Measurements from ENCODE around the gene C17orf114.
A peak's percentile ranks its signal among the peaks of the same experiment; 100 is the strongest.

C17orf114 gene

DNA sequence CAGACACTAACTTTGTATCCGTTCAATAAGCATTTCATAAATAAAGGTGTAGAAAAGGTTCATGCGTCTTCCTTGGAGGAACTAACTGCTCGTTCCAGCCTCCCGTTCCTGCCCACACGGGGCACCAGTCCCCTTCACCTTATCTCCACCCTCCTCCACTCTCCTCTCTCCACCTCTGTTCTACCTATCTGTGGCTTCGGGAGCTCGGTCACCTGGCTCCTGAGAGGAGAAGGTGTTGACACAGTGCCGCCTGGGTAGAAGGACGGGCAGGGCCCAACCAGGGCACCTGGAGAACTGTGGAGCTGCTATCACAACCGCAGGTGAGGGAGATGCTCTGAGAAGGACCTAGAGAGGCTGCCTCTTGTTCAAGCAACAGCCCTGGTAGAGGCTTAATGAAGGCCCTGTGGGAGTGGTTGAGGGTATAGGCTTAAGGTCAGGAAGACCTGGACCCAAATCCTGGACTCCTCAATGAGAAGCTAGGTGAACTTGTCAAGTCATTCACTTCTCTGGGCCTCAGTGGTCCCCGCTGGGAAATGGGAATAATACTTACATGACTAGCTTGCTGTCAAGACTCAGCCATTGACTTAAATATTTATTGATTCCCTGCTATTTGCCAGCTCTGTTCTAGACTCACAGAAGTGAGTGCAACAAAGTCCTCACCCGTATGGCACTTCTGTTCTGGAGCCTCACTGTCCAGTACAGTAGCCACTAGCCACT, 21.4 kb upstream of the C17orf114 start:
- DNase-seq (ENCODE audit: low read depth in 2 of 2, low spot score in 1 of 2) = no peak

DNA sequence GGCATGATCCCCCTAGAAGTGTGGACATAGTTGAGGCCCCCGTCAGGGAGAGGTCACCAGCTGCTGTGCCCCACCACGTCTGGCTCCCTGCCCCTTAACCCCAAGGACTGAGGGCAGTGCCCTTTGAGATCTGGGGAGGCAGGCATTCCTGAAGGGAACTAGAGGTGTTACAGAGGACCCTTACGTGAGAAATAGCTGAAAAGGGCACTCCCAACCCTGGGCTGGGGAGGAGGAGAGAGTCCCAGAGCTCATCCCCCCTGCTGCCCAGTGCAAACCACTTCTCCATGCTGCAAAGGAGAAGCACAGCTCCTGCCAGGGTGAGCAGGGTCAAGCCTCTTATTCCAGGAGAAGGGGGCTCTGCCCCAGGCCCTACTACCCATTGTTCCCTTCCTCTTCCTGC, 20.7 kb upstream of the C17orf114 start:
- DNase-seq (ENCODE audit: low read depth in 2 of 2, low spot score in 1 of 2) = no peak

DNA sequence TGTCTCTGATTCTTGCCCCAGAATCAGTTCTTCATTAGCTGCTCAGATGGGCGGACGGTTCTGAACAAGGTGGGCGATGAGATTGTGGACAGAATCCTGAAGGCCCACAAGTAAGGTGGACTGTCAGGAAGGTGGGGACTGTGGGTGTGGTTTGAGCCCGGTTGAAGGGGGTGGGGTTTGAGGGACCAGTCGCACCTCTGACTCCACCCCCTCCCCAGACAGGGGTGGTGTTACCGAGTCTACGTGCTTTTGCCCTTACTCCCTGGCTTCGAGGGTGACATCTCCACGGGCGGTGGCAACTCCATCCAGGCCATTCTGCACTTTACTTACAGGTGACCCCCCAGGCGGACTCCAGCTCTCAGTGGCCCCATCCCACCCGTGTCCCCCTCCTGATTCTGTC, 16.1 kb upstream of the C17orf114 start:
- no peak for DNase-seq (ENCODE audit: low read depth in 2 of 2, low spot score in 1 of 2)

DNA sequence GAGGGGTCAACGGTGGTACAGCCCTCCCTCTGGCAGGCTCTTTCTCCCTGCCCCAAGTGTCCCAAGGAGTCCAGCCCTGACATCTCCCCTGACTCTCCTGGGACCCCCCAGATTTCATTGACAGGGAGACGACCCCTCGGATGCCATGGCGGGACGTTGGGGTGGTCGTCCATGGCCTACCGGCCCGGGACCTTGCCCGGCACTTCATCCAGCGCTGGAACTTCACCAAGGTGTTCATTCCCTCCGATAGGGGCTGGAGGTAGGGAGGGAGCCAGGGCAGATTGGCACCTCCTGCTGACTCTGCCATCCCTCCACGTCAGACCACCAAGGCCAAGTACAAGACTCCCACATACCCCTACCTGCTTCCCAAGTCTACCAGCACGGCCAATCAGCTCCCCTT, 14.7 kb upstream of the C17orf114 start:
- no peak for DNase-seq (ENCODE audit: low read depth in 2 of 2, low spot score in 1 of 2)

DNA sequence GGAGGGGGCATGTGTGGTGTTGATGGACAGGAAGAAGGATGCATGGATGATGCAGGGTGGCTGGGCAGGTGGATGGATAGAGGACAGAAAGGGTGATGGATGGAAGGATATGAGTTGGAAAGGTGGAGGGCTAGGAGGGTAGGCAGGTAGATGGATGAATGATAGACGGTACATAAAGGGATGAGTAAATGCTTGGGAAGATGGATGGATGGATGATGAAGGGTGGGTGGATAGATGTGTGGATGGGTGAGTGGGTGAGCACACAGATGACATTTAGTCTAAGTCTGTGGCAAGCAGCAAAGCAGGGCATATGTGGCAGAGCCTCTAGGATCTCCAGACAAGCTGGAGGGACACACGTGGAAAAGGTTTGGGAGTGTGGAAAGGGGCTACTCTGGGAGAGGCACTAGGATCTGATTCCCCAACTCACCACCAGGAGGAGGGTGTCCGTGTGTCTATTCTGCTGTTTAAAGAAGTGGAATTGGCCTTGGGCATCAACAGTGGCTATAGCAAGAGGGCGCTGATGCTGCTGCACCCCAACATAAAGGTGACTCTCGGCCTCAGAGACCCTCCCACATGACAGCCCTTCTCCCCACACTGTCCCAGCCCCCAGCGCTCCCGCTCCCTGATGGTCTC, 13.0 kb upstream of the C17orf114 start:
- no peak for DNase-seq (ENCODE audit: low read depth in 2 of 2, low spot score in 1 of 2)

DNA sequence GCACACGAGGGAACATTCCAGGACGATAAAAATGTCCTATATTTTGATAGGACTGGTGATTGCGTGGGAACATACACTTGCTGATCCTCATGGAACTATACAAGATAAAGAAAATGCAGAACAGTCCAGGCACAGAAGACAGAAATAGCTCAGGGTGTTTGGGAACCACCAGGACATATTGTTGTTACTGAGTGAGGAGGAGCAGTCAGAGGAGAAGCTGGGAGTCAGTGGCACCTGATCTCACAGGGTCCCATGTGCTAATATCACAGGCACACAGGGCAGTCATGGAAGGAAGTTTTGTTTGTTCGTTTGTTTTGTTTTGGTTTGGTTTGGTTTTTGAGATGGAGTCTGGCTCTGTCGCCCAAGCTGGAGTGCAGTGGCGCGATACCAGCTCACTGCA, 10.6 kb upstream of the C17orf114 start:
- no peak for DNase-seq (ENCODE audit: low read depth in 2 of 2, low spot score in 1 of 2)

DNA sequence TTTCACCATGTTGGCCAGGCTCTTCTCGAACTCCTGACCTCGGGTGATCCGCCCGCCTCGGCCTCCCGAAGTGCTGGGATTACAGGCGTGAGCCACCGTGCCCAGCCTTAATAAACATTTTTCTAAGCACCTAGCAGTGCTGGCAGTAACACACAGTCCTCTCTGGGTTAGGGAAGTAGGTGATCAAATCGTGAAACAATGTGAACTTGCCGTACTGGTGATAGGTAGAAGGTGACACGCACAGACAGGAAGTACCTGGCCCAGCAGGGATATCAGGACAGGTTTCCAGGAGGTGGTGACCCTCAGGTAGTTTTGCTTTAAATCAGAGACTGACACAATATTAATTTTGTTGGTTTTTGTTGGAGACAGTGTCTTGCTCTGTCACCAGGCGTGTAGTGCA, 9.3 kb upstream of the C17orf114 start:
- no peak for DNase-seq (ENCODE audit: low read depth in 2 of 2, low spot score in 1 of 2)

DNA sequence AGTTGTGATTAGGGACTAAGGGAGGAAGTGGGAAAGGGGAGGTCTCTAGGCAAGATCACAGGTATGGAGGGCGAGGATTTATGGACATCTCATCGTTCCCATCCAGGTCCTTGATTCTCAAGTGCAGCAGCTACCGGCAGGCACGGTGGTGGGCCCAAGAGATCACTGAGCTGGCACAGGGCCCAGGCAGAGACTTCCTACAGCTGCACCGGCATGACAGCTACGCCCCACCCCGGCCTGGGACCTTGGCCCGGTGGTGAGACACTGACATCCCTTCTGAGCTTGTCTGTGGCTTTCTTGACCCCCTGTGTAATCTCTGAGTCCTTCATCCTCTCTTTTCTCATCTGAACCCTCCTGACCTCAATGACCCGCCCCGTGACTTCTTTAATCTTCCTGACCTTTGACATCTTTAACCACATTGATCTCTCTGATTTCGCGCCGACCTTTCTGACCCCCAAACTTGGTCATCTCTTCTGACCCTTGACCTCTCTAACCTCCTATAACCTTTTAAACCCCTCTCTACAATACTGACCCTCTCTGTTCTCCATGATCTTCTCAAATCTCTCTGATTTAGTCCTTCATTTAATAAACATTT, 8.7 kb upstream of the C17orf114 start:
- no peak for DNase-seq (ENCODE audit: low read depth in 2 of 2, low spot score in 1 of 2)

DNA sequence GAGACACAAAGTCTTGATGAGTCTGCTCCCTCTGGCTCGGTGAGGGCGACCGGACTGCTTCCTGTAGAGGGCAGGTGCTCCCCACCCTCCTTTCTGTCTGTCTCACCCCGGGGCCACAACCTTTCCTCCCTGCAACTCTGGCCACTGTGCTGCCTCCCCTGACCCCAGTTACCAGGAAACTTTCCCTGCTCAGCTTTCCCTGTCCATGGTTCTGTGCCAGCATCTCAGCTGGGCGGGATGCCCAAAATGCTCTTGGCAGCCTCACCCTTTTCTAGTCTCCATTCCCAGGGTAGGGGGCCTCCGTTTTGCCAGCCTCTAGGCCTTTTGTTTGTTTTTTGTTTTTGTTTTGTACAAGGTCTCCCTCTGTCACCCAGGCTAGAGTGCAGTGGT, 6.2 kb upstream of the C17orf114 start:
- no peak for DNase-seq (ENCODE audit: low read depth in 2 of 2, low spot score in 1 of 2)

DNA sequence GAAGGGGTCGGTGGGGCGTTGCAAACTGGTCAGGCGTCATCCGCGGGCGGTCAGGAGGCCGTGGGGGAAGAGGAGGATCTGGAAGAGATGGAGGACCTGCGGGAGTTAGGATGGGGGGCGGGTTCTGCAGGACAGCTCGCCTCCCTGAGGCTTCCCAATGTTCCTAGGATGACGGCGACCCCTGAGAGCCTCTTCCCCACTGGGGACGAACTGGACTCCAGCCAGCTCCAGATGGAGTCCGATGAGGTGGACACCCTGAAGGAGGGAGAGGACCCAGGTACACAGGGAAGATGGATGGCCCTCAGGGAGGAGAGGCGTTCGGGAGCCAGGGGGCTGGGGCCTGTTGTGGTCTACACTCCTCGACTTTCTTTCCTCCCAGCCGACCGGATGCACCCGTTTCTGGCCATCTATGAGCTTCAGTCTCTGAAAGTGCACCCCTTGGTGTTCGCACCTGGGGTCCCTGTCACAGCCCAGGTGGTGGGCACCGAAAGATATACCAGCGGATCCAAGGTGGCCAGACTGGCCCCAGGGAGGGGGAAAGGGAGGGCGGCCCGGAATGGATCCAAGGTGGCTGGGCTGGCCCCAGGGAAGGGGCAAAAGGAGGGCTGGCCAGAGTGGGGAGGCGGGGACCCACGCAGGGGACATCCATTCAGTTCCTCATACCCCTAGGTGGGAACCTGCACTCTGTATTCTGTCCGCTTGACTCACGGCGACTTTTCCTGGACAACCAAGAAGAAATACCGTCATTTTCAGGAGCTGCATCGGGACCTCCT, 5.7 kb upstream of the C17orf114 start:
- no peak for DNase-seq (ENCODE audit: low read depth in 2 of 2, low spot score in 1 of 2)

DNA sequence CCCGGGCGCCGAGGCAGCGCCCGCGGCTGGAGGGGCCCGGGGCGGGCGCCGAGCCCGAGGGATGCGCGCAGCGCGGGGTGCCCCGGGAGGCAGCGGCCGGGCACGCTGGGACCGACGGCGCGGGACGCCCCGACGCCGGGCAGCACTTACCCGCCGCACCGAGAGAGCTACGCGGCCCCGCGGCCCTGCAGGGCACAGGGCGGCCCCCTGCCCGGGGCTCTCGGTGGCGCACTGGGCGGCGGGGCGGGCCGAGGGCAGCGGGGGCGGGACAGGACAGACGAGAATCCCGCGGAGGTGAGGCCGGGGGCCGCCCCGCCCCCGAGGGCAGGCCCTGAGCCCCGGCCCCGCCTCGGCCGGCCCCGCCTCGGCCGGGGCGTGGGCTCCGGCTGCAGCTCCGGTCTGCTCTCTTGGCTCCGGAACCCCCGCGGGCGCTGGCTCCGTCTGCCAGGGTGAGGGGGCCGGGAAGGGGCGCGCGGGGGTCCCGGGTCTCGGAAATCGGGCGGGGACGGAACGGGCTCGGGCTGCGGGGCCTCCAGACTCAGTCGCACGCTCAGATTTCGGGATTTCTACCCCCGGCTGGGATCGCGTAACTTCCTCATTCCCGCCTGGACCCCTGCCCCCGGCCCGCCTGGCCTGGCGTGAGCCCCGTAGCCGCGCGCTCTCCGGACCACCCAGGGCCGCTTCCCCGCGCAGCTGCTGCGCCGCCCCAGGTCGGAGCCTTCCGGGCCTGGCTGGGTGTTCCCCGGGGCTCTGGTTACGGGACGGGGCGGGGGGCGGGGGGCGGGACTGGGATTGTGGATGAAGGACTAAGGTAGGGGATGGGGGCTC, 4.9 kb upstream of the C17orf114 start, which contains the start of gene PLD2:
Gene PLD2, plus strand, starts transcription at position 376 of the 828 bp plus-strand sequence. CDS start 621 bp downstream, outside the sequence.
- DNase-seq (ENCODE audit: low read depth in 2 of 2, low spot score in 1 of 2) = peak; percentile 54 to 71

DNA sequence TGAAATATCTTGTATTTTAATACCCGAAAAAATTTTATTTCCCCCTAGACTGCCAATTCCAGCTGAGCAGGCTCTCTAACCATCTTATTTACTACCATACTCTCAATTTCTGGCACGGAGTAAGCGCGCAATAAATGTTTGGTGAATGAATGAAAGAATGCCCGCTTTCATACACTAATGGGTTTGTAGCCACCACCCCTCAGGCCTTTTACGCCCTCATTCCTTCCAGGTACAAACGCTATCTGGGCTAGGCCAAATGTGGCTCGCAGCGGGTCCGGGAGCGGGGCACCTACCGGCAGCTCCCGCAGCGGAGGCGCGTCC, 4.3 kb upstream of the C17orf114 start:
- no peak for DNase-seq (ENCODE audit: low read depth in 2 of 2, low spot score in 1 of 2)

DNA sequence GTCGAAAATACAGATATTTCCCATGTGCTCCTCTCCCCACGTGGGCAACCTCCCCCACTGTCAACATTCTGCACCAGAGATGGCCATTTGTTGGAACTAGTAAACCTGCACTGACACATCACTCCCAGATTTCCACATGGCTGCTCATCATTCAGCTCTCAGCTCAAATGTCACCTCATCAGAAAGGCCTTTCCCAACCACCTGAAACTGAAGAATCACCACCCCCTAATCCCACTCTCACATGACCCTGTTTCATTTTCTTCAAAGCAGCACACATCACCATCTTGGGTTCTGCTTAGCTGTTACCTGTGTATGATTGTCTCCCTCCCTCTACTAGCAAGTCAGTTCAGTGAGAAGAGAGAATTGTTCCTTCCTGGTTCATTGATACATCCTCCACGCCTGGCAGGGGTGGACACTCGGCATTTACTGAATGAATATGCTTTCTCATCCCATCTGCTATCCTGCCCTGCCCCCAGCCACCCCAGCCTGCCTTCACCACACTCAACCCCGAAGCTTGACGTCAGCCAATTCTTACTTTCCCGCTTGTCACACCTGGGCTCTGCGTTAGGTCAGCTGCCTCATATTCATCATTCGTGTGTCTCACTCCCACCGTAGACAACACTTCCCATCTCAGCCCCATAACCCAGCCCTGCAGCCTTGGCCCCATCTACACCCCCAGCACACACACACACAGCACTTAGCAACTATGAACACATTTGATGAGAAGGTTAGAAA, 1.5 kb downstream of the C17orf114 start:
- no peak for DNase-seq (ENCODE audit: low read depth in 2 of 2, low spot score in 1 of 2)

DNA sequence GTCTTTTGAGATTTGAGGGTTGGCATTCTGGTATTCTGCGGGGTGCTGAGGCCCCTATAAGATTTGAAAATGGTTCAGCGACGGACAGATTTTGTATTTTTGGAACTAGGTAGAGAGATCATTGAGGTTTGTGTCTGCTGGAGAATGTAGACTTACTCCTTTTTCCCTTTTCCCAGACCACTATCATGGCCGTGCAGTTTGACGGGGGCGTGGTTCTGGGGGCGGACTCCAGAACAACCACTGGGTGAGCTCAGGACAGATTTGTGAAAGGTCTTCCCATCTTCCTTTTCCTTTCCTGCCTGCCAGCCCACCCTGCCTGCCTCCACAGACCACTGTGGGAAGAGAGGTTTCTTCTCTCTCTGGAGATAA, 5.6 kb downstream of the C17orf114 start:
- DNase-seq (ENCODE audit: low read depth in 2 of 2, low spot score in 1 of 2) = no peak

DNA sequence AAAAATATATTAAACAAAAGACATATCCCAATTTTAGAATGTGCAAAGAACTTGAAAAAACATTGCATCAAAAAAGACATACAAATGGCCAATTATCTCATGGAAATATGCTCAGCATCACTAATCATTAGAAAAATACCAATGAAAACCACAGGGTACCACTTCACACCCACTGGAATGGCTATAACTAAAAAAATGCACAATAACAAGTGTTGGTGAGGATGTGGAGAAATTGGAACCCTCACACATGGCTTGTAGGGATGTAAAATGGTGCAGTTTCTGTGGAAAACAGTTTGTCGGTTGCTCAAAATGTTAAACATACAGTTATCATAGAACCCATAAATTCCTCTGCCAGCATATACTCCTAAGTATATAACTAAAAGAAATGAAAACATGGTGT, 7.0 kb downstream of the C17orf114 start:
- DNase-seq (ENCODE audit: low read depth in 2 of 2, low spot score in 1 of 2) = no peak

DNA sequence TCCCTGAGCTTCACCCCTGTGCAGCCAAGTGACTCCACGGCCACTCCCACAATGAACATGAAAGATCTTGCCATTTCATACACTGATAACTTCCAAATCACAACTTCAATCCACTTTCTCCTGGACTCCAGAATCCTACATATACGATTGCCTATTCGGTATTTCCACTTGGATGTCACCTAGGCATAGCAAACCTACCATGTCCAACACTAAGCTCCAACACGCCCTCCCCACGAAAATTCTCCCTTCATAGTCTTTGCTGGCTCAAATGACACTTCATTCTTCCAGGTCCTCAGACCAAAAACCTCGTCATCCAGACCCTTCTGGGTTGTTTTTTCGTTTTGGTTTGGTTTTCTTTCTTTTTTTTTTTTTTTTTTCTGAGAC, 11.4 kb downstream of the C17orf114 start:
- no peak for DNase-seq (ENCODE audit: low read depth in 2 of 2, low spot score in 1 of 2)

DNA sequence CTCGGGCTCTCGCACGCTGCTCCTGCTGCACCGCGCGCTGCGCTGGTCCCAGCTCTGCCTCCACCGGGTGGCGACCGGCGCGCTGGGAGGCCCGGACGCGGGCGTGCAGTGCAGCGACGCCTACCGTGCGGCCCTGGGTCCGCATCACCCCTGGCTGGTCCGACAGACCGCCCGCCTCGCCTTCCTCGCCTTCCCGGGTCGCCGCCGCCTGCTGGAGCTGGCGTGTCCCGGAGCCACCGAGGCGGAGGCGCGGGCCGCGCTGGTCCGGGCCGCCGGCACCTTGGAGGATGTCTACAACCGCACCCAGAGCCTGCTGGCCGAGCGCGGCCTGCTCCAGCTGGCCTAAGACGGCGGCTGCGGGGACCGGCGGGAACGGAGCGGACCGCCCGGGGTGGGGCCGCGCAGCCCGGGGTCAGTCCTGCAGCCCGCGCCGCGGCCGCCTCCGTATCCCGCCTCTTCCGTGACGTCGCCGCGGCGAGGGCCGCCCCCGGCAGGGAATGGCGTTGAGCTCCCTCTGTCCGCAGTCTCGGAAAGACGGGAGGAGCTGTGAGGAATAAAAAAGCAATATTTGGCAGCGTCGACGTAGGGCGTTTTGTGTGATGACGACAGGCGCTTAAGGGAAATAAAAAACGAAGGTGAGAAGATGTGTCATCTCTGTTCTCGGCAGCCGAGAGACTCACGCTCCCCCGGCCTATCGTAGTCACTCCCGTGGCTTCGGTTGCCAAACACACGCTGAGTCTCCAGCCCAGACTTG, 12.0 kb downstream of the C17orf114 start:
- DNase-seq (ENCODE audit: low read depth in 2 of 2, low spot score in 1 of 2) = peak; percentile 33 to 67

DNA sequence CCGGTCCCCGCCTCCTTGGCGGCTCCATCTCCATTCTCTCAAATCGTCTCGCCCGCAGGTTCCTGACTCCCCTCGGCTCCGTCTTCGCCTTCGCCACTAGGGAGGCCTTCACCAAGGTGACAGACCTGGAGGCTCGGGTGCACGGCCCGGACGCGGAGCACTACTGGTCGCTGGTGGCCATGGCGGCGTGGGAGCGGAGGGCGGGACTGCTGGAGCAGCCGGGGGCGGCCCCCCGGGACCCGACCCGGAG, 12.5 kb downstream of the C17orf114 start:
- no peak for DNase-seq (ENCODE audit: low read depth in 2 of 2, low spot score in 1 of 2)

DNA sequence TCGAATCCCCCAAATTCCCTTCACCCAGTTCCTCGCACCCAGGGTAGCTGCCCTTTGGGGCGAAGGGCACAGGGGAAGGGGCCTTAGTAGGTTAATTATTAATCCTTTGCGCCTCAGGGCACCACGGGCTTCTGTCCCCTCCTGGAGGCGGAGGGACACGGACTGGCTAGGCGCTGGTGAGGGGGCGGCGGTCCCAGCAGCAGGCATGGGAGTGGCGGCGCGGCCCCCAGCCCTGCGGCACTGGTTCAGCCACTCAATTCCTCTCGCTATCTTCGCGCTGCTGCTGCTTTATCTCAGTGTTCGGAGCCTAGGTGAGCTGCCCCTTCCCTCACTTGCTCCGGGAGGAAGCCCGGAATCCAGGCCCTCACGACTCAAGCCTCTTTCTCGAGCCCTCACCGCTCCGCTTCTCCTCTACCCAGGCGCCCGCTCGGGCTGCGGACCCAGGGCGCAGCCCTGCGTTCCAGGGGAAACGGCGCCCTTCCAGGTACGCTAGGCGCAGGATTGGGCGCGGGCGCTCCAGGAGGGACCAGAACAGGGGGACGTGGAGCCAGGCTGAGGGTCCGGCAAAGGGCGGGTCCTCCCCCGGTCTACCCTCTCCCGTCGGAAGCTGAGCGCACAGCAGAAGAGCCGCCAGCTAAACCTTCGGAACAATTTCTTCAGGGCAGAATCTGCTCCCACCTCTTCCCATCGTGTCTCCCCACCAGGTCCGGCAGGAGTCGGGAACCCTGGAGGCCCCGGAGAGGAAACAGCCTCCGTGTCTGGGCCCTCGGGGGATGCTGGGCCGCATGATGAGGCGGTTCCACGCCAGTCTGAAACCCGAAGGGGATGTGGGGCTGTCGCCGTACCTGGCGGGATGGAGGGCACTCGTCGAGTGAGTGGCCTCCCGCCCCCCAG, 13.1 kb downstream of the C17orf114 start, which contains the start of gene GLTPD2:
Gene GLTPD2, plus strand, starts transcription at position 158 of the 894 bp plus-strand sequence. Its CDS starts 48 bp downstream, at position 206.
- no peak for DNase-seq (ENCODE audit: low read depth in 2 of 2, low spot score in 1 of 2)
